ENCODE results near the gene CALN1.

- TF ChIP-seq YY1 (IDR thresholded peaks at IDR 0.05; ENCODE audit: insufficient read depth, insufficient read length) (no peak), ZNF274 (IDR thresholded peaks at IDR 0.05; ENCODE audit: low read depth, low read length) (no peak)
Measured at GRCh38 chr7:72435925-72436480, 23.9 kb upstream of the CALN1 start.
